KMS-11 (cell line): ENCODE results near the gene SLC12A4.

Experiments used
- H2AFZ ChIP-seq: fragments of 200-600 bp; sonication (generic); 2 replicates; pipeline ENCODE4 v1.6.1; 2016; ENCODE audit warnings: antibody characterized with exemption, mixed run types, low read depth
- H3K27ac ChIP-seq: fragments of 200-600 bp; sonication (generic); 2 replicates; pipeline ENCODE4 v1.6.1; 2016; ENCODE audit warnings: mild to moderate bottlenecking, mixed run types
- H3K27me3 ChIP-seq: fragments of 200-600 bp; sonication (generic); 2 replicates; pipeline ENCODE4 v1.6.1; 2017; ENCODE audit warnings: mild to moderate bottlenecking, low read depth, mixed run types, moderate library complexity; ENCODE audit not compliant: insufficient read depth
- H3K36me3 ChIP-seq: fragments of 200-600 bp; sonication (generic); 2 replicates; pipeline ENCODE4 v1.6.1; 2017; ENCODE audit warnings: mild to moderate bottlenecking, mixed run types; ENCODE audit not compliant: insufficient read depth
- H3K4me1 ChIP-seq: fragments of 200-600 bp; sonication (generic); 2 replicates; pipeline ENCODE4 v1.6.1; 2016; ENCODE audit warnings: mild to moderate bottlenecking, low read depth, mixed run types; ENCODE audit not compliant: poor library complexity, severe bottlenecking
- H3K4me2 ChIP-seq: fragments of 200-600 bp; sonication (generic); 2 replicates; pipeline ENCODE4 v1.7.0; 2016; ENCODE audit warnings: mild to moderate bottlenecking, mixed run types
- H3K4me3 ChIP-seq: fragments of 200-600 bp; sonication (generic); IDR thresholded peaks from 2 replicates; pipeline ENCODE4 v1.6.1; 2017; ENCODE audit warnings: low read depth, low read length, mixed read lengths; ENCODE audit not compliant: insufficient read depth
- H3K79me2 ChIP-seq: fragments of 200-600 bp; sonication (generic); 2 replicates; pipeline ENCODE4 v1.6.1; 2016; ENCODE audit warnings: low read depth, mixed run types; ENCODE audit not compliant: insufficient read depth
- H3K9ac ChIP-seq: fragments of 200-600 bp; sonication (generic); 2 replicates; pipeline ENCODE4 v1.6.1; 2016; ENCODE audit warnings: mild to moderate bottlenecking, mixed run types
- H4K20me1 ChIP-seq: fragments of 200-600 bp; sonication (generic); 2 replicates; pipeline ENCODE4 v1.6.1; 2016; ENCODE audit warnings: mild to moderate bottlenecking, mixed run types; ENCODE audit not compliant: insufficient read depth
- CTCF ChIP-seq: fragments of 200-600 bp; sonication (generic); conservative IDR thresholded peaks from 2 replicates; pipeline ENCODE4 v1.6.1; 2017; ENCODE audit warnings: low read depth, mild to moderate bottlenecking, antibody characterized with exemption, low read length, moderate library complexity, mixed read lengths

The SLC12A4 gene

GRCh38 chr16:67928561-67929364, 39.7 kb downstream of the SLC12A4 start:
- Histone ChIP-seq H3K4me3 (no peak overlapping the region), H3K36me3 (no peaks in the 10 kb centered on the region), H3K79me2 (no peaks in the 10 kb centered on the region), H3K9ac (no peak overlapping the region), H3K4me1 (no peaks in the 10 kb centered on the region), H4K20me1 (no peaks in the 10 kb centered on the region), H2AFZ (no peak overlapping the region), H3K4me2 (no peak overlapping the region), H3K27me3 (no peaks in the 10 kb centered on the region), H3K27ac (no peak overlapping the region)
- TF ChIP-seq CTCF: peak; percentile 85

GRCh38 chr16:67928147-67928546, 40.3 kb downstream of the SLC12A4 start:
- Histone ChIP-seq H3K27me3 (no peaks in the 10 kb centered on the region), H3K4me1 (no peaks in the 10 kb centered on the region), H3K4me2 (no peak overlapping the region), H4K20me1 (no peaks in the 10 kb centered on the region), H3K27ac (no peak overlapping the region), H2AFZ (no peak overlapping the region), H3K36me3 (no peaks in the 10 kb centered on the region), H3K4me3 (no peak overlapping the region), H3K79me2 (no peaks in the 10 kb centered on the region), H3K9ac (no peak overlapping the region)
- no peak for TF ChIP-seq CTCF

GRCh38 chr16:67927131-67927941, 41.1 kb downstream of the SLC12A4 start:
- no peak for TF ChIP-seq CTCF
- Histone ChIP-seq H2AFZ (no peak overlapping the region), H3K79me2 (no peaks in the 10 kb centered on the region), H3K36me3 (no peaks in the 10 kb centered on the region), H3K27me3 (no peaks in the 10 kb centered on the region), H3K4me3 (no peak overlapping the region), H3K9ac (no peak overlapping the region), H3K27ac (no peak overlapping the region), H3K4me1 (no peaks in the 10 kb centered on the region), H3K4me2 (no peak overlapping the region), H4K20me1 (no peaks in the 10 kb centered on the region)

- no peaks in the 10 kb centered on the region for H4K20me1 ChIP-seq
- H3K36me3 ChIP-seq: no peaks in the 10 kb centered on the region
- H3K9ac ChIP-seq: no peak overlapping the region
- no peak overlapping the region for H3K4me2 ChIP-seq
- TF ChIP-seq CTCF: no peak
- H3K4me1 ChIP-seq: no peaks in the 10 kb centered on the region
- no peaks in the 10 kb centered on the region for H3K27me3 ChIP-seq
- no peak overlapping the region for H3K4me3 ChIP-seq
- H3K27ac ChIP-seq: no peak overlapping the region
- no peaks in the 10 kb centered on the region for H3K79me2 ChIP-seq
- H2AFZ ChIP-seq: no peak overlapping the region
Observed at GRCh38 chr16:67926181-67926750, 42.2 kb downstream of the SLC12A4 start.
